ENCODE measurements around the gene RPA3. TPM values are rescaled to one million over a fixed set of nuclear protein-coding genes. Genes with fewer than 3 reads are reported as not detected.

Gene RPA3
- total RNA-seq, 2 donors from 2014 or later = 44.9 to 53.3 TPM

- intact Hi-C loops (cut with DNase I) = no loop called here
- no peak for TF ChIP-seq CTCF (IDR thresholded peaks at IDR 0.05)
- no peak overlapping the region for H3K27ac ChIP-seq
Measured at GRCh38 chr7:7696458-7697119, 21.8 kb downstream of the RPA3 start.

GRCh38 chr7:7695111-7695817 is 23.1 kb downstream of the RPA3 start:
- no peaks in the 10 kb centered on the region for H3K4me1 ChIP-seq
- intact Hi-C loops (cut with DNase I) = no loop called here

More at GRCh38 chr7:7696458-7697119, 21.8 kb downstream of the RPA3 start:
- Histone ChIP-seq H3K4me3 (no peak overlapping the region), H3K36me3 (no peaks in the 10 kb centered on the region), H3K4me1 (no peaks in the 10 kb centered on the region), H3K9me3 (no peaks in the 10 kb centered on the region), H3K27me3 (no peaks in the 10 kb centered on the region), H3K9ac (ENCODE audit: low read depth in 2 of 2, low read length in 2 of 2) (no peak overlapping the region)
- DNase-seq = no peak

GRCh38 chr7:7694542-7694941 is 23.9 kb downstream of the RPA3 start:
- Histone ChIP-seq H3K27ac (no peak overlapping the region), H3K27me3 (no peaks in the 10 kb centered on the region), H3K9ac (ENCODE audit: low read depth in 2 of 2, low read length in 2 of 2) (no peak overlapping the region), H3K4me3 (no peak overlapping the region), H3K36me3 (no peaks in the 10 kb centered on the region), H3K4me1 (no peaks in the 10 kb centered on the region), H3K9me3 (no peaks in the 10 kb centered on the region)
- DNase-seq = no peak
- TF ChIP-seq CTCF (IDR thresholded peaks at IDR 0.05) = no peak
- intact Hi-C loops (cut with DNase I) = no loop called here

More at GRCh38 chr7:7695111-7695817, 23.1 kb downstream of the RPA3 start:
- Histone ChIP-seq H3K27ac (no peak overlapping the region), H3K36me3 (no peaks in the 10 kb centered on the region), H3K27me3 (no peaks in the 10 kb centered on the region), H3K9ac (ENCODE audit: low read depth in 2 of 2, low read length in 2 of 2) (no peak overlapping the region), H3K4me3 (no peak overlapping the region), H3K9me3 (no peaks in the 10 kb centered on the region)
- no peak for TF ChIP-seq CTCF (IDR thresholded peaks at IDR 0.05)
- DNase-seq = no peak

- Histone ChIP-seq H3K27ac (no peak overlapping the region), H3K27me3 (no peaks in the 10 kb centered on the region), H3K9me3 (no peaks in the 10 kb centered on the region), H3K4me1 (no peaks in the 10 kb centered on the region), H3K4me3 (no peak overlapping the region), H3K9ac (ENCODE audit: low read depth in 2 of 2, low read length in 2 of 2) (no peak overlapping the region), H3K36me3 (no peaks in the 10 kb centered on the region)
- no peak for DNase-seq
- no peak for TF ChIP-seq CTCF (IDR thresholded peaks at IDR 0.05)
- intact Hi-C loops (cut with DNase I) = no loop called here
Measured at GRCh38 chr7:7693881-7694280, 24.5 kb downstream of the RPA3 start.

GRCh38 chr7:7688956-7689355 is 29.5 kb downstream of the RPA3 start:
- no peak for TF ChIP-seq CTCF (IDR thresholded peaks at IDR 0.05)
- Histone ChIP-seq H3K36me3 (no peaks in the 10 kb centered on the region), H3K4me1 (no peaks in the 10 kb centered on the region), H3K9me3 (no peaks in the 10 kb centered on the region), H3K4me3 (no peak overlapping the region), H3K27ac (no peak overlapping the region), H3K27me3 (no peaks in the 10 kb centered on the region), H3K9ac (ENCODE audit: low read depth in 2 of 2, low read length in 2 of 2) (no peak overlapping the region)
- intact Hi-C loops (cut with DNase I) = no loop called here
- no peak for DNase-seq

Measured in colonic mucosa (tissue), 4 donors.